GM12878 (cell line): ENCODE results near the gene RANBP1. TPM values are rescaled to one million over a fixed set of nuclear protein-coding genes. Genes with fewer than 3 reads are reported as not detected.

ENCODE experiments used
- ATAC-seq: fragments of 200-7000 bp; cut with Tn5 transposase; 3 replicates; pipeline ENCODE4 v1.9.1; 2020; ENCODE audit warnings: mild to moderate bottlenecking, moderate library complexity
- BruUV-seq: library from RNA; stranded (reverse); fragments of 400-500 nt; replicated peaks from 2 replicates; lab custom pipeline; 2021; lab: Mats Ljungman, UMichigan
- CTCF ChIA-PET: fragments of 300-600 bp; sonication (Branson Sonifier 250); formaldehyde crosslinking; extraction: SDS; loops from one replicate; lab custom pipeline; 2021; ENCODE audit warnings: inconsistent platforms; lab: Yijun Ruan, JAX
- POLR2A ChIA-PET: fragments of 350-600 bp; formaldehyde crosslinking; extraction: SDS; loops from one replicate; lab custom pipeline; 2021; ENCODE audit warnings: inconsistent platforms; lab: Charles Lee
- RAD21 ChIA-PET: fragments of 300-600 bp; sonication (Branson Sonifier 250); formaldehyde crosslinking; loops from one replicate; lab custom pipeline; 2023; ENCODE audit warnings: antibody characterized with exemption; ENCODE audit not compliant: unreplicated experiment; lab: Charles Lee
- SMC1A ChIA-PET: fragments of 300-600 bp; sonication (Branson Sonifier 250); formaldehyde crosslinking; loops from one replicate; lab custom pipeline; 2023; ENCODE audit not compliant: unreplicated experiment, uncharacterized antibody; lab: Charles Lee
- DNase-seq: peaks from one replicate; pipeline ENCODE4 v3.0.0-alpha.2; 2011; ENCODE audit warnings: low read depth, low spot score
- FAIRE-seq: peaks from 3 replicates; lab custom pipeline; 2011; peaks lifted over from hg19 to GRCh38; lab: Jason Lieb, UNC
- H2AFZ ChIP-seq: 2 replicates; pipeline ENCODE4 v1.6.0; 2011; ENCODE audit warnings: low read depth, low read length, control low read depth; ENCODE audit not compliant: control insufficient read depth
- H3K27ac ChIP-seq: 2 replicates; pipeline ENCODE4 v1.5.1; 2011; ENCODE audit warnings: control low read depth; ENCODE audit not compliant: control insufficient read depth, insufficient read depth
- H3K27me3 ChIP-seq, 2 experiments: replicated peaks in 1 of 2; 2 replicates each; pipeline versions ENCODE4 v1.6.0 to v1.6.1; 2011; ENCODE audit warnings: low read length in 1 of 2; ENCODE audit not compliant: control insufficient read depth in 2 of 2, insufficient read depth in 2 of 2
- H3K36me3 ChIP-seq, 2 experiments: 2 replicates each; pipeline ENCODE4 v1.5.1; 2011; ENCODE audit warnings: low read length in 1 of 2; ENCODE audit not compliant: control insufficient read depth in 2 of 2, insufficient read depth in 2 of 2
- H3K4me1 ChIP-seq: 2 replicates; pipeline ENCODE4 v1.6.1; 2011; ENCODE audit warnings: mild to moderate bottlenecking, low read length, moderate library complexity, mixed read lengths; ENCODE audit not compliant: control insufficient read depth, insufficient read depth
- H3K4me2 ChIP-seq: 2 replicates; pipeline ENCODE4 v1.6.0; 2011; ENCODE audit warnings: control low read depth; ENCODE audit not compliant: control insufficient read depth, insufficient read depth
- H3K4me3 ChIP-seq: fragments of 200-600 bp; sonication (generic); 2 replicates; pipeline ENCODE4 v1.5.1; 2016
- H3K79me2 ChIP-seq: 2 replicates; pipeline ENCODE4 v1.6.0; 2011; ENCODE audit warnings: low read length; ENCODE audit not compliant: control insufficient read depth, insufficient read depth
- H3K9ac ChIP-seq: 2 replicates; pipeline ENCODE4 v1.8.0; 2011; ENCODE audit warnings: low read length, control low read depth, mixed read lengths; ENCODE audit not compliant: control insufficient read depth, insufficient read depth
- H3K9me3 ChIP-seq: replicated peaks from 3 replicates; pipeline ENCODE4 v1.5.1; 2011; ENCODE audit warnings: mild to moderate bottlenecking, low read length; ENCODE audit not compliant: control insufficient read depth, insufficient read depth
- H4K20me1 ChIP-seq: 2 replicates; pipeline ENCODE4 v1.6.0; 2011; ENCODE audit not compliant: control insufficient read depth, insufficient read depth
- BRCA1 ChIP-seq: IDR thresholded peaks from 2 replicates; pipeline ENCODE4 v1.6.1; 2011; ENCODE audit warnings: low read depth, low read length, improper control_type of control experiment
- EZH2 ChIP-seq: IDR thresholded peaks from 2 replicates; pipeline ENCODE4 v1.6.1; 2012; ENCODE audit warnings: low read depth, mild to moderate bottlenecking, control low read depth, inconsistent platforms, low read length, borderline replicate concordance; ENCODE audit not compliant: control insufficient read depth
- MTA2 ChIP-seq: fragments of 450-650 bp; IDR thresholded peaks from 2 replicates; pipeline ENCODE4 v1.6.1; 2016; ENCODE audit warnings: low read depth, mild to moderate bottlenecking, moderate library complexity
- PML ChIP-seq: IDR thresholded peaks from 2 replicates; pipeline ENCODE4 v1.6.1; 2012; ENCODE audit warnings: low read length, inconsistent platforms
- RUNX3 ChIP-seq: IDR thresholded peaks from 2 replicates; pipeline ENCODE4 v1.6.1; 2012; ENCODE audit warnings: low read length, inconsistent platforms
- SIN3A ChIP-seq: IDR thresholded peaks from 2 replicates; pipeline ENCODE4 v1.6.1; 2012; ENCODE audit warnings: low read depth, low read length, improper control_type of control experiment
- TCF7 ChIP-seq: IDR thresholded peaks from 2 replicates; pipeline ENCODE4 v1.6.1; 2014; ENCODE audit warnings: antibody characterized with exemption, borderline replicate concordance
- ZNF274 ChIP-seq: IDR thresholded peaks from one replicate; pipeline ENCODE4 v1.8.0; 2011; ENCODE audit not compliant: insufficient read length, insufficient read depth
- ZNF384 ChIP-seq: IDR thresholded peaks from 2 replicates; pipeline ENCODE4 v1.6.1; 2012; ENCODE audit warnings: low read depth, mild to moderate bottlenecking, low read length, improper control_type of control experiment, borderline replicate concordance
- WGBS: methylation state at CpG from one replicate; pipeline ENCODE4 v1.1.6; 2016; ENCODE audit warnings: low lambda C conversion rate; ENCODE audit not compliant: insufficient replicate concordance, insufficient coverage; ENCODE audit errors: missing lambda C conversion rate; 5-methylcytosine and 5-hydroxymethylcytosine counted together
- in situ Hi-C: fragments of 300-500 bp; cut with MboI; formaldehyde crosslinking; loops from 9 replicates; pipeline ENCODE4 v1.14.3; 2018; ENCODE audit warnings: mixed read lengths
- intact Hi-C: fragments of 100-400 bp; cut with micrococcal nuclease; formaldehyde crosslinking; loops from one replicate; pipeline ENCODE4 v1.14.2; 2022; ENCODE audit not compliant: unreplicated experiment
- polyA plus RNA-seq, 11 experiments: library from polyadenylated mRNA; depleted of rRNA in 4 of 11; unstranded in 6 of 11; stranded (reverse) in 5 of 11; fragments of >200 nt; fragmentation: Nextera tagmentation in 4 of 11; fragmentation: Illumina TruSeq in 1 of 11; extraction: Ambion mirVana in 4 of 11; extraction: Trizol in 1 of 11; gene quantifications; 1 replicate in 1 of 11; 2 replicates in 10 of 11; pipeline versions ENCODE4 v1.2.1 to v1.2.3, GENCODE V29; 2011 to 2016; ENCODE audit warnings: inconsistent platforms in 2 of 11, missing spikeins in 2 of 11, low read depth in 1 of 11
- total RNA-seq, 4 experiments: library from RNA; depleted of rRNA in 3 of 4; stranded (reverse); fragments of >200 nt in 3 of 4; fragmentation: Illumina TruSeq in 1 of 4; extraction: Trizol in 1 of 4; gene quantifications; 2 replicates each; pipeline versions ENCODE4 v1.2.1 to v1.2.3, GENCODE V29; 2013 to 2021
- TF ChIP-seq, protein P1 (sequence below): fragments of 450-650 bp; conservative IDR thresholded peaks from 2 replicates; pipeline ENCODE4 v1.6.1; 2017; ENCODE audit warnings: mild to moderate bottlenecking, moderate library complexity
- TF ChIP-seq, protein P2 (sequence below): fragments of 450-650 bp; IDR thresholded peaks from 2 replicates; pipeline ENCODE4 v1.6.1; 2017; ENCODE audit warnings: mild to moderate bottlenecking
- TF ChIP-seq, protein P3 (sequence below): fragments of 450-650 bp; IDR thresholded peaks from 2 replicates; pipeline ENCODE4 v1.6.1; 2018; ENCODE audit warnings: borderline replicate concordance, mild to moderate bottlenecking; ENCODE audit not compliant: partially characterized antibody

RANBP1 gene
- total and polyA plus RNA-seq, 10 of the 15 experiments (the other 5 are each of a cell fraction or from before 2014, with no cell fraction given), result 55.3 to 808 (median 394) TPM

DNA sequence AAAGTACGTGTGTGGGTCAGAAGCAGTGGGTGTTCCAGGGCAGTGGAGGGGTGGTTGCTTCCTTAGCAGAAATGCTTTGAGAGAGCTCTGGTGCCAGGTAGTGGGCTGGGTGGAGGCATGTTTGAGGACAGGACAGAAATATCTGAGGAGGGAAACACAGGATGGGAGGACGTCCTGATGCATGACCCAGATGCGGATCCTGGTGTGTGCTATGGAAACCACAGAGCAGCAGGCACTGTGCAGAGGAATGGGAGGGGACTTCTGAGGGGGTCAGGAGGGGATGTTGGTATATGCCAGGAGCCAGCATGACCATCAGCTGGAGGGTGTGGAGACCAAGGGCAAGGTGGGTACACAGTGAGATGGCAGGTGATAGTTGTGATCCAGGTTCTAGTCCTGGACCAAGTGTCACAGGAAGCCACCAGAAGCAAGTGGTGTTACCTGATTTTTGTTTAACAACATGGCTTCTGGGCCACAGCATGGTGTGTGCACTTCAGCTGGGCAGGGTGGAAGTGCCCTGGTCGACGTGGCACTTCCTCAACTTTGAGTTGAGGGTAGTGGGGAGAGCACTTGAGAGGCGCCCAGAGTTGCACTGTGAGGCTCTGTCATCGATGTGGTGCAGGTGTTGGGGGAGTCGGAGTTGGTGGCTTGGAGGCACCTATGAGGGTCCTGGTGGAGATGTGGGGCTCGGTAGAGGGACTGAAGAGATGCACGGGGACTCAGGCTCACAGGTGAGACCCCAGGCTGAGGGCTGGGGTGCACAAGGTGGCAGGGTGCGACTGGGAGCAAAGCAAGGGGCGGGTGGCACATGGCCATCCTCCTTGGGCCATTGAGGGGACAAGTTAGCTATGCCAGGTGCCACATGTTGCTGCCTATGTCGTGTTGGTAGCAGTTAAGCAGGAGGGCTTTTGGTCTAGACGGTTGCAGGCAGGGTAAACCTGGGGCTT is 28.3 kb upstream of the RANBP1 start:
- BruUV-seq, result no TSS peak
- no peak for FAIRE-seq

More for the DNA sequence above, 28.3 kb upstream of the RANBP1 start:
- CTCF ChIA-PET, result no interaction called here
- no peak for DNase-seq
- no peak overlapping the region for H3K4me3 ChIP-seq
- H3K36me3 ChIP-seq, result peaks cover 29 to 31% of the 10 kb centered on the region in 2 experiments
- RAD21 ChIA-PET, result no interaction called here
- no peak overlapping the region for H3K4me2 ChIP-seq
- SMC1A ChIA-PET, result no interaction called here
- no peaks in the 10 kb centered on the region for H4K20me1 ChIP-seq
- POLR2A ChIA-PET, result no interaction called here
- intact Hi-C loops, result no loop called here
- H3K9ac ChIP-seq, result no peak overlapping the region
- H3K79me2 ChIP-seq, result peaks cover 31% of the 10 kb centered on the region
- H2AFZ ChIP-seq, result no peak overlapping the region
- H3K27me3 ChIP-seq, result no peaks in the 10 kb centered on the region
- peaks cover 2% of the 10 kb centered on the region; the same call in 1 of the 2 replicates for H3K4me1 ChIP-seq
- TF ChIP-seq MTA2 (no peak), ZNF274 (no peak), BRCA1 (no peak), RUNX3 (no peak), PML (no peak), EZH2 (no peak), TCF7 (no peak), SIN3A (no peak), ZNF384 (no peak)
- TF ChIP-seq, protein P1, sequence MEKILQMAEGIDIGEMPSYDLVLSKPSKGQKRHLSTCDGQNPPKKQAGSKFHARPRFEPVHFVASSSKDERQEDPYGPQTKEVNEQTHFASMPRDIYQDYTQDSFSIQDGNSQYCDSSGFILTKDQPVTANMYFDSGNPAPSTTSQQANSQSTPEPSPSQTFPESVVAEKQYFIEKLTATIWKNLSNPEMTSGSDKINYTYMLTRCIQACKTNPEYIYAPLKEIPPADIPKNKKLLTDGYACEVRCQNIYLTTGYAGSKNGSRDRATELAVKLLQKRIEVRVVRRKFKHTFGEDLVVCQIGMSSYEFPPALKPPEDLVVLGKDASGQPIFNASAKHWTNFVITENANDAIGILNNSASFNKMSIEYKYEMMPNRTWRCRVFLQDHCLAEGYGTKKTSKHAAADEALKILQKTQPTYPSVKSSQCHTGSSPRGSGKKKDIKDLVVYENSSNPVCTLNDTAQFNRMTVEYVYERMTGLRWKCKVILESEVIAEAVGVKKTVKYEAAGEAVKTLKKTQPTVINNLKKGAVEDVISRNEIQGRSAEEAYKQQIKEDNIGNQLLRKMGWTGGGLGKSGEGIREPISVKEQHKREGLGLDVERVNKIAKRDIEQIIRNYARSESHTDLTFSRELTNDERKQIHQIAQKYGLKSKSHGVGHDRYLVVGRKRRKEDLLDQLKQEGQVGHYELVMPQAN, result no peak
- TF ChIP-seq, protein P2, sequence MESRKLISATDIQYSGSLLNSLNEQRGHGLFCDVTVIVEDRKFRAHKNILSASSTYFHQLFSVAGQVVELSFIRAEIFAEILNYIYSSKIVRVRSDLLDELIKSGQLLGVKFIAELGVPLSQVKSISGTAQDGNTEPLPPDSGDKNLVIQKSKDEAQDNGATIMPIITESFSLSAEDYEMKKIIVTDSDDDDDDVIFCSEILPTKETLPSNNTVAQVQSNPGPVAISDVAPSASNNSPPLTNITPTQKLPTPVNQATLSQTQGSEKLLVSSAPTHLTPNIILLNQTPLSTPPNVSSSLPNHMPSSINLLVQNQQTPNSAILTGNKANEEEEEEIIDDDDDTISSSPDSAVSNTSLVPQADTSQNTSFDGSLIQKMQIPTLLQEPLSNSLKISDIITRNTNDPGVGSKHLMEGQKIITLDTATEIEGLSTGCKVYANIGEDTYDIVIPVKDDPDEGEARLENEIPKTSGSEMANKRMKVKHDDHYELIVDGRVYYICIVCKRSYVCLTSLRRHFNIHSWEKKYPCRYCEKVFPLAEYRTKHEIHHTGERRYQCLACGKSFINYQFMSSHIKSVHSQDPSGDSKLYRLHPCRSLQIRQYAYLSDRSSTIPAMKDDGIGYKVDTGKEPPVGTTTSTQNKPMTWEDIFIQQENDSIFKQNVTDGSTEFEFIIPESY, result no peak
- TF ChIP-seq, protein P3, sequence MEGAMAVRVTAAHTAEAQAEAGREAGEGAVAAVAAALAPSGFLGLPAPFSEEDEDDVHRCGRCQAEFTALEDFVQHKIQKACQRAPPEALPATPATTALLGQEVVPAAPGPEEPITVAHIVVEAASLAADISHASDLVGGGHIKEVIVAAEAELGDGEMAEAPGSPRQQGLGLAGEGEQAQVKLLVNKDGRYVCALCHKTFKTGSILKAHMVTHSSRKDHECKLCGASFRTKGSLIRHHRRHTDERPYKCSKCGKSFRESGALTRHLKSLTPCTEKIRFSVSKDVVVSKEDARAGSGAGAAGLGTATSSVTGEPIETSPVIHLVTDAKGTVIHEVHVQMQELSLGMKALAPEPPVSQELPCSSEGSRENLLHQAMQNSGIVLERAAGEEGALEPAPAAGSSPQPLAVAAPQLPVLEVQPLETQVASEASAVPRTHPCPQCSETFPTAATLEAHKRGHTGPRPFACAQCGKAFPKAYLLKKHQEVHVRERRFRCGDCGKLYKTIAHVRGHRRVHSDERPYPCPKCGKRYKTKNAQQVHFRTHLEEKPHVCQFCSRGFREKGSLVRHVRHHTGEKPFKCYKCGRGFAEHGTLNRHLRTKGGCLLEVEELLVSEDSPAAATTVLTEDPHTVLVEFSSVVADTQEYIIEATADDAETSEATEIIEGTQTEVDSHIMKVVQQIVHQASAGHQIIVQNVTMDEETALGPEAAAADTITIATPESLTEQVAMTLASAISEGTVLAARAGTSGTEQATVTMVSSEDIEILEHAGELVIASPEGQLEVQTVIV, result no peak
- TF ChIP-seq, all 136 proteins: peak for 0
- no peak for ATAC-seq
- 93% methylated on average over 14 of the region's 14 CpGs for WGBS
- Histone ChIP-seq H3K9me3 (no peaks in the 10 kb centered on the region), H3K27ac (no peak overlapping the region)
- in situ Hi-C loops, result no loop called here
